GM21723 (cell line): Measurements from ENCODE around the gene BBX.
"Not testable (repeated sequence)": the region's sequence is repeated elsewhere in the genome, so short reads cannot be mapped to it uniquely, and the experiment has no call there.

Source experiments
- ATAC-seq: cut with Tn5 transposase; IDR thresholded peaks from one replicate; pipeline ENCODE4 v1.9.1; 2021; ENCODE audit warnings: mild to moderate bottlenecking, moderate library complexity; ENCODE audit not compliant: unreplicated experiment

The BBX gene

GRCh38 chr3:107833722-107834416 lies 311.1 kb downstream of the BBX start:
- ATAC-seq = no peak

GRCh38 chr3:107835001-107835400 lies 312.2 kb downstream of the BBX start:
- not testable (repeated sequence) for ATAC-seq

GRCh38 chr3:107837895-107838612 lies 315.3 kb downstream of the BBX start:
- ATAC-seq = no peak

GRCh38 chr3:107841831-107842230 lies 319.1 kb downstream of the BBX start:
- no peak for ATAC-seq

- no peak for ATAC-seq
These were observed 320.2 kb downstream of the BBX start for GRCh38 chr3:107842940-107843339.

GRCh38 chr3:107845380-107846278 lies 322.9 kb downstream of the BBX start:
- no peak for ATAC-seq

DNA sequence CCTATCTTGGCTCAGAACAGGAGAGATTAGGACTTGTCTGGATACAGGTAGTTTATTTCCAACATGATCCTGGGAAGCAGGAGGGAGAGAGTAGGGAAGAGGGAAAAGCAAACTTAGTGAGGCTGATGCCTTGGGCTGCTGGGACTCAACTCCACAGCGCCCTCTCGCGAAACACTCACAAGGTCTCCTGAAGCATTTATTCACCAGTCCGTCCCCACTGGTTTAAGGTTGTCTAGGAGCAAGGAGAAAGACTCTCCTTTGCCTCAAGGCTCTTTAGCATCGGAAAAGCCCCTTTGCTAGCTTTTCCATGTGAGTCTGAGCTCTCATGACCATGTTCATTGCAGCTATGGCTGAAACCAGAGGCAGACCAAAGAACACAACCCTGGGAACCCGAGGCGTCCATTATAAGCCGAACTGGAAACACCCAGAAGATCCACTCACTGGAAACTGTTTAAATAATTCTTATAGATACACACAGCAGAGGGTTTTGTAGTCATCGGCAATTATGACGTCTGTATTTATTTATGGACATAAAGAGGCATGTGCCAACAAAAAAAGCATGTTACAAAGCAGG lies 323.6 kb downstream of the BBX start:
- no peak for ATAC-seq

- no peak for ATAC-seq
These were observed 325.0 kb downstream of the BBX start for GRCh38 chr3:107847791-107848190.

DNA sequence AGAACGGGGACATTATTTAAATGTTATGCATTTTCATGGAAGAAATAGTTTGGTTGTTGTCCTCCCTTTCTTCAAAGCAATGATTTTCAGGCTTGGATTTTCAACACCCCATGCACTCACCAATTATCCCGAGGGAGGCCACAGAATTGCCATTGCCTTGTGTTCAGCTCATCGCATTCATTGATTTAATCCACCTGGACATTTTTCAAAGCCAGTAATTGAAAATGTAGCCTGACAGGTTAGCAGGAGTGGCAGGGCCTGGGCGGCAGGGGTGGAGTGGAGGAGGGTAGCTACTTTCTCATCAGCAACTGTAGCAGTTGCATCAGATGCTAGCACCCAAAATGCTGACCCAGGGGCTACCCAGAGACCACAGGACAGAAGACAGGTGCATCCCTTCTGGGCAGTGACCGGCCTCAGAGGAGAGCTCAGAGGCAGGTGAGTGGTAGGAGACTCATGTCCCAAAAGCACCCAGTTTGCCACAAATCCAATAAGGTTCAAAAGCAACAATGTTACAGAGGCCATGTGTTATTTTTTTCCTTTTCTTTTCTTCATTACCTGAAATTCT lies 325.7 kb downstream of the BBX start:
- ATAC-seq = no peak

DNA sequence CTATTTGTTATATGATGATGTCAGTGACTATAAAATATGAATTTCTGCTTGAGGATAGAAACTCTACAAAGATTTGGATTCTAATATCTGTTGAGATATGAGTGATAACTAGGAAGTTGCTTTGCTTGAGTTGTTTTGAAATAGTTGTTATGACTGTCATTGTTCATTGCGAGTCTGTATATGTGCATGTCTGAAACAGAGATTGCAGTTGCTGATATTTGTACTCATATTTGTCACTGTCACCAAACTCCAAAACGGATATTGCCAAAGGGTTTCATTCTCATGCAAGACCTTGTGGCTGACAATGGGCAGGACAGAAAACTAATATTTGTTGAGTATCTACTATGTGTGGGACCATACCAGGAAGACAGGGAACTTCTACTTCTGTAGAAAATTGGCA lies 327.9 kb downstream of the BBX start:
- ATAC-seq = no peak

GRCh38 chr3:107853821-107854220 lies 331.1 kb downstream of the BBX start:
- no peak for ATAC-seq

DNA sequence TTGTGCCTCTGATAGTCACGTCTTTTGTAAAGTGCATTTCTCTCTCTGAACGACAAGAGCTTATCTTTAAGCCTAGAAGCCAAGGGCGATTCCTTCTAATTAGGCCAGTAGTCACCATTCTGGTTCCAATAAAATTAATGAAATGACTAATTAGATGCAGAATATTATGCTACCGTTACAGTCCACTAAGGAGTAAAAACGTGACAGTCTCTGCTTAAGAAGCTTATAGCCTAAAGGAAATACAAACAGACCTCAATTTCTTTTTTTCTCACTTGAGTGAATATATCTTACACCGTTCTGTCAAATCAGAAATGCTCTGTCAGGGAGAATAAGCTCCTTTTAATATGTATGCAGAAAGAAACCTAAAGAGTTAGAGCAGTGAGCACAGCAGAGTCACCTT lies 332.0 kb downstream of the BBX start:
- ATAC-seq = no peak

DNA sequence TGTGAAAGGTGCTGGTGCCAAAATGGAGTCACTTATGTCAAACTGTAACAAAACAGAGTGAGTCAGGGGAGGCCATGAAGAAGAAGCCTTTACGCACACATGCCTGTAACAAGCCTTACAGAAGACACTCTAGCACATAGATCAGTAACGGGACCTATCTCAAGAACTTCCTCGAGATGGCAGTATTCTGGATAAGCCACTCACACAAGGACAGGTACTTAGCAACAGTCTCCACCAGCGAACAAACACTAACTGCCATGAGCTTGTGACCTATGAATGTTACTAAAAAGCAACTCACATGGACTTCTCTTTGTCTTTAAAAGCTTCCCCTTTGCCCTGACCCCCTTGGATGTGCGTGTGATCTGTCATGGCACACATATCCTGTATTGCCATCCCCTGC lies 332.9 kb downstream of the BBX start:
- no peak for ATAC-seq

DNA sequence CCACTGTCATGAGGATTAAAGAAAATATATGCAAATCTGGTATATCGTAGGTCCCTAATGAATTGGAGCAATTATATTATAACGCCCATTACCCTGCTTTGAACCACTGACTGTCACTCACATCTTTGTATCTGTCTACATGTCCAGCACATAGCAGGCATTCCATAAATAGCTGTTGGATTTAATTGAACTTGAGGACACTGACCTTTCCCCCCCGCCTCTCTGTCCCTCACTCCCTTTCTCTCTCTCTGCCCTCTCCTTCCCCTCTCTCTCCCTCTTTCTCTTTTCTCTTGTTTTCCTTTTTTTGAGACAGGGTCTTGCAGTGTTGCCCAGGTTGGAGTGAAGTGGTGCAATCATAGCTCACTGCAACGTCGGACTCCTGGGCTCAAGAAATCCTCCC lies 335.1 kb downstream of the BBX start:
- ATAC-seq = no peak

DNA sequence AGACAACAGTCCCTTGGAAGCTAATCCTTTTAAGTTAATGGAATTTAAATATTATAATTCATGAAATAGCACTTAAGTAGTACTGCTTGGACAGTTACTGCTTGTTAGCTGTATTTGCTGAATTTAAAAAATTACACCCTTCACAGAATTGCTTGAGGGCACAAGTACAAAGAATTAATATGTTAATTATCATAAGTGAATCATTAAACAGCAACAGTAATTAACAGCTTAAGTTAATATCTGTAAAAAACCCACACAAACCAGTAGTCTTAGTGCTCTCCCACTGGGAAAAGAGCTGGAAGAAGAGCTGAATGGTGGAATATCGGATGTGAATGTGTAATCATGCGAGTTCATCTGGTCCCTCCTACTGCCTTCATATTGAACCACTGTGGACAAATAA lies 336.1 kb downstream of the BBX start:
- ATAC-seq = no peak
